ENCODE results near the gene GMDS.

Gene GMDS

GRCh38 chr6:2133716-2134310, 111.6 kb downstream of the GMDS start:
- H3K4me3 ChIP-seq (ENCODE audit: low read length): no peak overlapping the region
- TF ChIP-seq ZNF274 (IDR thresholded peaks at IDR 0.05; ENCODE audit: low read depth, low read length): no peak

- no peak for TF ChIP-seq ZNF274 (IDR thresholded peaks at IDR 0.05; ENCODE audit: low read depth, low read length)
- H3K4me3 ChIP-seq (ENCODE audit: low read length): no peak overlapping the region
These were observed 112.5 kb downstream of the GMDS start for GRCh38 chr6:2132916-2133315.

- H3K4me3 ChIP-seq (ENCODE audit: low read length): no peak overlapping the region
- no peak for TF ChIP-seq ZNF274 (IDR thresholded peaks at IDR 0.05; ENCODE audit: low read depth, low read length)
These were observed 113.0 kb downstream of the GMDS start for GRCh38 chr6:2132416-2132815.

DNA sequence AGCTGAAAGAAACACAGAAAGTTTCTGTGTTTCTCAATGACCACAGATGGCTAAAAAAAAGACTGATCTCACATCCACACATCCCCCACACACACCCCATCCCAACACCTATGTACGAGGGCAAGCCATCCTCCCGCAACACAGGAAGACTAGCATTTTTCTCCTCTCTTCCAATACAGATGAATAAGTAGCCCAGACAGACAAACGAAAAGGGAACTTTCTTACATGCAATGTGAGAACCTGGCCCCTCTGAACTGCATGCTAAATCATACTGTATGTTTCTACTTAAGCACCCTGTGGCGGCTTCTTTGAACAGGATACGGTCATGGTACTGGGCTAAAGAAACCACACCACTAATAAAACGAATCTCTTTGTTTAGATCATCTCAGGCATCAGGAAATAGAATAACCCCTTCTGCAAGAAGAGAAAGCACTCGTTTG, 116.2 kb downstream of the GMDS start:
- no peak for TF ChIP-seq ZNF274 (IDR thresholded peaks at IDR 0.05; ENCODE audit: low read depth, low read length)

GRCh38 chr6:2127484-2127911, 117.9 kb downstream of the GMDS start:
- H3K4me3 ChIP-seq (ENCODE audit: low read length): no peak overlapping the region; the same call in 1 of the 2 replicates
- TF ChIP-seq ZNF274 (IDR thresholded peaks at IDR 0.05; ENCODE audit: low read depth, low read length): no peak

More for the DNA sequence above, 116.2 kb downstream of the GMDS start:
- peak overlapping the region; percentile 29 for H3K4me3 ChIP-seq (ENCODE audit: low read length)

DNA sequence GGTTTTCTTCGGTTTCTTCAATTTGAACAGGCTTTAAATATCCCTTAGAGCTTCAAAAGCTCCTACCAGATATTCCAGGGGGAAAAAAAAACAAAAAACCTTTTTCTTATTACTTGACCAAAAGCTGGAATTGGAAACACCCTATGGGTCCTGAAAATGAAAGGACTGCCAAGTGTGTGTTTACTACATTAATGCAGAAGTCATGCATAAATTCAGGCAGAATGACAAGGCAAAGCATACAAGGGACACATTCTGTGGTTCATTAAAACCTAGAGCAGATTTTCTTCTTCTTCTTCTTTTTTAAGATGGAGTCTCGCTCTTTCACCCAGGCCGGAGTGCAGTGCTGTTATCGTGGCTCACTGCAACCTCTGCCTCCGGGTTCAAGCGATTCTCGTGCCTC, 119.1 kb downstream of the GMDS start:
- no peak for TF ChIP-seq ZNF274 (IDR thresholded peaks at IDR 0.05; ENCODE audit: low read depth, low read length)
- H3K4me3 ChIP-seq (ENCODE audit: low read length): no peak overlapping the region

GRCh38 chr6:2125158-2125557, 120.2 kb downstream of the GMDS start:
- H3K4me3 ChIP-seq (ENCODE audit: low read length): no peak overlapping the region
- no peak for TF ChIP-seq ZNF274 (IDR thresholded peaks at IDR 0.05; ENCODE audit: low read depth, low read length)

DNA sequence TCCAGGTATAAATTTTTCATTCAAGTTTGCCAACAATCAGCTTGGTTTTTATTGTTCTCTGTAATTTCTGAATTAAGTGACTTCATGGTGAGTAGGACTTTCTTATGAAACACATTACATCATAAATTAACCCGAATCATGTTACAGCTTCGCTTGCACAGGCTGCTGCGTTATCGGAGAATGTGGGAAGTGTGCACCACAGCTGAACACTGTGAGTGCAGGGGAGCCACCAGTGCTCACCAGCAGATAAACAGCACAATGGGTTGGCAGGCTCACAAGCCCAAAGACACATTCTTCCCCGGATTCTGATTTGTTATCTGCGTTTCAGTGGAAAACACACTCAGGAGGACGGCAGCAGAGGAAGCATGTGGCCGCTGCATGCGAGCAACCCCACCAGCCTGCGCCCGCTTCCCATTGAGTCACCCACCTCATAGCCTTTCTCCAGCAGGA, 121.1 kb downstream of the GMDS start:
- no peak overlapping the region for H3K4me3 ChIP-seq (ENCODE audit: low read length)
- TF ChIP-seq ZNF274 (IDR thresholded peaks at IDR 0.05; ENCODE audit: low read depth, low read length): no peak

DNA sequence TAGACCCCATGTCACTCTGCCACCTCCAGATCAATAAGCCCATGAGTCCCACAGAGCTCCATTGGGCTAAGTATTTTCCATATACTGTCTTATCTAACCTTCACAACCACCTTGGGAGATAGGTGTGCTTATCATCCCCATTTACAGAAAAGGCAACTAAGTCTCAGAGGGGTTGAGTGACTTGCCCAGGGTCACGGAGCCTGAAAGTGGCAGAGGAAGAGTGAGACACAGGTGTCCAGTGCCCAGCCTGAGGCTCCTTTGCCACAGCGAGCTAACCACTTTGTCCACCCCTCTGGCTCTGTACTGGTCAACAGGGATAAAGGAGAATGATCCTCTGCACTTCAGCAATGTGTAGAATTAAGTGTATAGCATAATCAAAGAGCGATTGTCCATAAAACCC, 124.5 kb downstream of the GMDS start:
- no peak overlapping the region for H3K4me3 ChIP-seq (ENCODE audit: low read length)

DNA sequence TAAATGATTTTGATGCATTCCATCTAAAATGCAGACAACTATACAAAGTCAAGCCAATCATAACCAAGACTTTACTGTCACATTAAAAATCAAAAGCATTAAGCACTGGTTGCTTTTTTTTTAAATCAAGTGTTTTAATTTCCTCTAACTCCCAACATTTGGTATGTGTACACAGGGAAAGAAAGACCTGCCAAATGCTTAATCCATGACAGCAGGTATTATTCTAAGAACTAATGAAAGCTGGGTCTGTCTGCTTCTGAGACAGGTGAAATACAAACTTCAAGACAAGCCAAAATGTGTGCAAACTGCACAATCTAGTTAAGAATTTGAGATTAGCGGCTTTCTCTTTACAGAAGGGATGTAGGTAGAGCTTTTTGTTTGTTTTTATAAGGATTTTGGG, 126.1 kb downstream of the GMDS start:
- no peak for TF ChIP-seq ZNF274 (IDR thresholded peaks at IDR 0.05; ENCODE audit: low read depth, low read length)
- H3K4me3 ChIP-seq (ENCODE audit: low read length): no peak overlapping the region

More for the DNA sequence above, 124.5 kb downstream of the GMDS start:
- no peak for TF ChIP-seq ZNF274 (IDR thresholded peaks at IDR 0.05; ENCODE audit: low read depth, low read length)

DNA sequence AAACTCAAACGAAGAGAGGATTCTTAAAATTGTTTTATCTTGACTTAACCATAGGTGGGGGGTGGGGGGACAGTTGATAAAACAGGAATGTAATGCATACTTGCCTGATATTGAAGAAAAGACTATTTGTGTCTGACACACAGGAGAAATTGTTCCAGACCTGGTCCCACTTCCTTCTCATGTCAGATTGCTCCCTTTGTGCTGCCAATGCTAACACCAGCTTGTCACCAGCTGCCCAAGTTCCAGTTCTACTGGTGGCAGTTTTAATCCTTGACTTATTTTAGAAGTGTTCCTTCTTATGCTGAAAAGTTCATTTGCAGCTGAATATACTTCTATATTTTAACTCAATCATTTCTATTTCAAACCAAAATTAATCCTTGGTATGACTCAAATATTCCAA, 127.3 kb downstream of the GMDS start:
- TF ChIP-seq ZNF274 (IDR thresholded peaks at IDR 0.05; ENCODE audit: low read depth, low read length): no peak
- H3K4me3 ChIP-seq (ENCODE audit: low read length): no peak overlapping the region

DNA sequence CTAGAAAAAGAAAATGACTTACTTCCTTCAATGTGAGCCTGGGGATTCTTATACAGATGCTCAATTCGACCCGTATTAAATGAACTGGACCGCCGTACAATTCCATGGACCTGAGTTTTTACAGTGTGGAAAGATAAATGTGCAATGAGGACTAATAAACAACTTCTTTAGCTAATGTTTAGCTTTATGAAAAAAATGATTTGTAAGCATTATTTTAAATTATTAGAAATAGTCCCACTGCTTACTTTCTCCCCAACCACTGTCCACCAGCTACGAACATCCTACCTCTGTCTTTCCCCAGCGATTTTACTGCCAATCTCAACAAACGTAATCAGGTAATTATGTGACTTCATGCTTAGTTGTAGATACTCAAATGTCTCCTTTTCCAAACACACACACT, 128.0 kb downstream of the GMDS start:
- H3K4me3 ChIP-seq (ENCODE audit: low read length): no peak overlapping the region
- no peak for TF ChIP-seq ZNF274 (IDR thresholded peaks at IDR 0.05; ENCODE audit: low read depth, low read length)

GRCh38 chr6:2116496-2116895, 128.9 kb downstream of the GMDS start:
- no peak for TF ChIP-seq ZNF274 (IDR thresholded peaks at IDR 0.05; ENCODE audit: low read depth, low read length)
- no peak overlapping the region for H3K4me3 ChIP-seq (ENCODE audit: low read length)

- H3K4me3 ChIP-seq (ENCODE audit: low read length): no peak overlapping the region
- no peak for TF ChIP-seq ZNF274 (IDR thresholded peaks at IDR 0.05; ENCODE audit: low read depth, low read length)
These were observed 131.3 kb downstream of the GMDS start for GRCh38 chr6:2114100-2114499.

- no peak overlapping the region for H3K4me3 ChIP-seq (ENCODE audit: low read length)
- no peak for TF ChIP-seq ZNF274 (IDR thresholded peaks at IDR 0.05; ENCODE audit: low read depth, low read length)
These were observed 134.2 kb downstream of the GMDS start for GRCh38 chr6:2111162-2111677.

GRCh38 chr6:2110504-2110903, 134.9 kb downstream of the GMDS start:
- TF ChIP-seq ZNF274 (IDR thresholded peaks at IDR 0.05; ENCODE audit: low read depth, low read length): no peak
- H3K4me3 ChIP-seq (ENCODE audit: low read length): no peak overlapping the region

All from GM08714 (cell line).